ENCODE results near the gene SLC9B2. TPM values are rescaled to one million over a fixed set of nuclear protein-coding genes. Genes with fewer than 3 reads are reported as not detected.
A peak's percentile ranks its signal among the peaks of the same experiment; 100 is the strongest.

Gene SLC9B2
- total and polyA plus RNA-seq, 7 experiments from 2014 or later: 12.7 to 26.3 (median 17.1) TPM

DNA sequence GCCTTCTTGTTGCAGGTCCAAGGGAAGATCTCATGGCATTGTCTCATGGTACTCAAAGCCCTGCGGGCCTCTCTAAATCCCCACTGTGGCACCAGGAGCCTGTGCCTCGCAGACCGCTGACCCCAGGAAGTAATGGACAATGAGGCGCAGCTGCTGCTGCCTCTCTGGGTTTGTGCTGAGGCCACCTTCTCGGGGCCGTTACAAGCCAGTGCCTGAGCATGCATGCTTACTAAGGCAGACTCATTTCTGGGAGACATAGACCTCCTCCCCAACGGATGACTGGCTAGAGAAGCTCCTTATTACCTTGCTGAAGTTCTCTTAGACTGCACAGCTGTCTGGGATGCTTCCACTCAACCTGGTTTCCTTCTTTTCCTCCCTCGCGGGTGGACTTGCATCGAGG is 21.8 kb upstream of the SLC9B2 start:
- no peaks in the 10 kb centered on the region for H3K27me3 ChIP-seq (ENCODE audit: control insufficient read depth in 2 of 2, insufficient read depth in 2 of 2, low read length in 2 of 2)
- ChIA-PET POLR2A (no interaction called here), CTCF (no interaction called here)
- no peak for ATAC-seq
- H3K36me3 ChIP-seq (ENCODE audit: control insufficient read depth in 2 of 3, insufficient read depth in 3 of 3, low read length in 3 of 3): no peaks in the 10 kb centered on the region
- Mint-ChIP-seq H3K4me3 (peak overlapping the region; percentile 88 to 100 (median 94)), H3K27ac (peak overlapping the region in 2 of 9 donors; percentile 28 to 91), H3K36me3 (peaks cover 0 to 17% (median 5%) of the 10 kb centered on the region in 5 donors), H3K27me3 (no peaks in the 10 kb centered on the region), H3K4me1 (peaks cover 22 to 45% (median 34%) of the 10 kb centered on the region in 7 donors), H3K9me3 (no peaks in the 10 kb centered on the region)
- DNase-seq: no peak
- no peaks in the 10 kb centered on the region for H3K9me3 ChIP-seq (ENCODE audit: control insufficient read depth in 2 of 3, low read length in 3 of 3)
- H3K27ac ChIP-seq (ENCODE audit: low read depth, low read length): no peak overlapping the region
- intact Hi-C loops (cut with micrococcal nuclease): loop anchor here (2.0 to 10.0 kb wide), 13 partner anchors 52 to 1934 kb away; partner anchors contain the start of genes NFKB1 (in 2 of the 2), CISD2 (in 1 of the 2), PPP3CA (in 1 of the 2) and SLC39A8 (in 1 of the 2)
- H3K4me1 ChIP-seq (ENCODE audit: control insufficient read depth in 2 of 2, insufficient read depth in 2 of 2, low read length in 2 of 2): peaks cover 4 to 11% of the 10 kb centered on the region in 2 donors
- peak overlapping the region; percentile 62 for H3K4me3 ChIP-seq (ENCODE audit: low read length)

DNA sequence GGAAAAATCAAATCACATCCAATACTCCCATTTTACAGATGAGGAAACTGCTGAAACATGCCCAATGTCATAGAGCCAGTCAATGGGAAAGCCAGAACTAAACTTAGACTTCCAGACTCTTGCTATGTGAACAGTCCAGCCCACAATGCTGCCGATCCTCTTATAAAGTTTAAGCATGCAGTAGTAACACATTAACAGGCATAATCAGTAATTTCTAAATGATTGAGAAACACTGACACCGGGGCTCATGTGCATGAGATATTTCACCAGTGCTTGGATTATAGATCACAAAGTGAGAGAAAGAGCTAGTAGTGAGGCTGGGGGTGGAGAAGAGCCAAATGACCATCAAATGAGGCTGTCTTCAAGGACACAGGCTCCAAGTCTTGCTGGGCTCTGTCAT is 20.6 kb upstream of the SLC9B2 start:
- intact Hi-C loops (cut with micrococcal nuclease): loop anchor here (5.0 to 10.0 kb wide), 4 partner anchors 302 to 1932 kb away; partner anchors contain the start of gene NFKB1 (in 2 of the 2)
- Histone ChIP-seq H3K9me3 (ENCODE audit: control insufficient read depth in 2 of 3, low read length in 3 of 3) (no peaks in the 10 kb centered on the region), H3K27me3 (ENCODE audit: control insufficient read depth in 2 of 2, insufficient read depth in 2 of 2, low read length in 2 of 2) (no peaks in the 10 kb centered on the region), H3K4me1 (ENCODE audit: control insufficient read depth in 2 of 2, insufficient read depth in 2 of 2, low read length in 2 of 2) (peaks cover 4 to 11% of the 10 kb centered on the region in 2 donors), H3K36me3 (ENCODE audit: control insufficient read depth in 2 of 3, insufficient read depth in 3 of 3, low read length in 3 of 3) (no peaks in the 10 kb centered on the region), H3K4me3 (ENCODE audit: low read length) (no peak overlapping the region), H3K27ac (ENCODE audit: low read depth, low read length) (no peak overlapping the region)
- Mint-ChIP-seq H3K4me3 (peak overlapping the region in 2 of 10 donors; percentile 3 to 13), H3K9me3 (peaks cover 0 to 2% (median 0%) of the 10 kb centered on the region in 11 donors), H3K27ac (peak overlapping the region in 2 of 9 donors; percentile 16 to 25), H3K36me3 (peaks cover 0 to 26% (median 5%) of the 10 kb centered on the region in 5 donors), H3K27me3 (no peaks in the 10 kb centered on the region), H3K4me1 (peaks cover 23 to 49% (median 41%) of the 10 kb centered on the region in 7 donors)
- DNase-seq (no peak), ATAC-seq (no peak)
- ChIA-PET CTCF (interaction anchor here (0.6 kb wide), 1 partner anchor 51 kb away, joined by 3 read pairs; no protein-coding TSS in a partner anchor), POLR2A (no interaction called here)

DNA sequence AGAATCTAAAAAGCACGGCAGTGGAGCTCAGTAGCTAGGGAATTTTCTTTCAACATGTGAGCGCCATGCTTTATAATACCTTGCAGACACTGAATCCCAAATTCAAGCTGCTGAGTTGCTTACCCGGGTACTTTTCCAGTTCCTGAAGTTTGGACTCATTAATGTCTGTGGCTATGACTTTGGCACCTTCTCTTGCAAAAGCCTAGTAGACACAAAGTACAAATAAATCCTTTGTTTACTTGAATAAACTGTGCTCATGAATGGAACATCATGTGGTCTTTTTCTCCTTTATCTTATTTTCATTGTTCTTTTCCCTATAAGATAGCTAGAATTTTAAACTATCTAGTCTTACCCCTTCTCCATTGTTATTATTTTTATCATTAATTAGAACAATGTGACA is 18.5 kb upstream of the SLC9B2 start:
- peaks cover 5 to 43% (median 15%) of the 10 kb centered on the region in 5 donors for H3K36me3 Mint-ChIP-seq

DNA sequence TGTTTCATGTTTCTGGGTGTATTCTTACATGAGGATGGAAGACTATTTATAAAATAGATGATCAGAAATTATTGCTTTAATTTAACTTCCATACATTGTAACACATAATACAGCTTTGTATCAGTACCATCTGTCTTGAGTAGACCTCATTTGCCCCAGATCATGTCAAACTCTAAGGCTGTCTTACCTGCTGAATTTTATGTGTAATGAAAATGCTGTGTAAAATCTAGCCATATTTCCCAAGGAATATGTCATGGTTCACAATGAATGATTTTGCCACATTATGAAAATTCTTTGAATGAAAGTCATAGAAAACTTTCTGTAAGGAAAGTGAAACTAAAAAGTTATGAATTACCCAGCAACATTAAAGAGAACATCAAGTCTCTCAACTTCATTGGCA is 15.7 kb upstream of the SLC9B2 start:
- no peaks in the 10 kb centered on the region for H3K27me3 Mint-ChIP-seq
- CTCF ChIA-PET: interaction anchor here (0.6 to 4.0 kb wide), 11 partner anchors 9 to 550 kb away, joined by 3 to 26 read pairs (median 6); partner anchors contain the start of genes BDH2 and UBE2D3
- Histone ChIP-seq H3K36me3 (ENCODE audit: control insufficient read depth in 2 of 3, insufficient read depth in 3 of 3, low read length in 3 of 3) (peaks cover 0 to 37% (median 10%) of the 10 kb centered on the region in 3 experiments), H3K27ac (ENCODE audit: low read depth, low read length) (no peak overlapping the region), H3K9me3 (ENCODE audit: control insufficient read depth in 2 of 3, low read length in 3 of 3) (no peaks in the 10 kb centered on the region), H3K4me1 (ENCODE audit: control insufficient read depth in 2 of 2, insufficient read depth in 2 of 2, low read length in 2 of 2) (no peaks in the 10 kb centered on the region), H3K4me3 (ENCODE audit: low read length) (no peak overlapping the region), H3K27me3 (ENCODE audit: control insufficient read depth in 2 of 2, insufficient read depth in 2 of 2, low read length in 2 of 2) (no peaks in the 10 kb centered on the region)
- peaks cover 0 to 29% (median 26%) of the 10 kb centered on the region in 7 donors for H3K4me1 Mint-ChIP-seq
- intact Hi-C loops (cut with micrococcal nuclease): loop anchor here (10.0 kb wide), 3 partner anchors 297 to 1927 kb away; no protein-coding TSS in a partner anchor
- H3K36me3 Mint-ChIP-seq: peaks cover 9 to 56% (median 26%) of the 10 kb centered on the region in 5 donors
- DNase-seq (no peak), ATAC-seq (no peak)
- peak overlapping the region in 2 of 9 donors; percentile 2 to 60 for H3K27ac Mint-ChIP-seq
- peaks cover 0 to 2% (median 0%) of the 10 kb centered on the region in 11 donors for H3K9me3 Mint-ChIP-seq
- POLR2A ChIA-PET: interaction anchor here (1.3 to 1.4 kb wide), 2 partner anchors 12 to 41 kb away, joined by 3 read pairs; no protein-coding TSS in a partner anchor
- H3K4me3 Mint-ChIP-seq: peak overlapping the region in 1 of 10 donors; percentile 78

More for the DNA sequence above, 18.5 kb upstream of the SLC9B2 start:
- ChIA-PET POLR2A (no interaction called here), CTCF (interaction anchor here (1.3 to 1.8 kb wide), 3 partner anchors 12 to 51 kb away, joined by 4 to 9 read pairs (median 5); no protein-coding TSS in a partner anchor)
- Mint-ChIP-seq H3K27ac (no peak overlapping the region), H3K4me3 (no peak overlapping the region), H3K4me1 (peaks cover 26 to 55% (median 46%) of the 10 kb centered on the region in 7 donors), H3K27me3 (no peaks in the 10 kb centered on the region), H3K9me3 (peaks cover 0 to 2% (median 0%) of the 10 kb centered on the region in 11 donors)
- DNase-seq (no peak), ATAC-seq (no peak)
- Histone ChIP-seq H3K4me1 (ENCODE audit: control insufficient read depth in 2 of 2, insufficient read depth in 2 of 2, low read length in 2 of 2) (peaks cover 4 to 11% of the 10 kb centered on the region in 2 donors), H3K27me3 (ENCODE audit: control insufficient read depth in 2 of 2, insufficient read depth in 2 of 2, low read length in 2 of 2) (no peaks in the 10 kb centered on the region), H3K36me3 (ENCODE audit: control insufficient read depth in 2 of 3, insufficient read depth in 3 of 3, low read length in 3 of 3) (peaks cover 0 to 10% (median 5%) of the 10 kb centered on the region in 3 experiments), H3K4me3 (ENCODE audit: low read length) (no peak overlapping the region), H3K9me3 (ENCODE audit: control insufficient read depth in 2 of 3, low read length in 3 of 3) (no peaks in the 10 kb centered on the region), H3K27ac (ENCODE audit: low read depth, low read length) (no peak overlapping the region)
- intact Hi-C loops (cut with micrococcal nuclease): loop anchor here (5.0 to 10.0 kb wide), 4 partner anchors 300 to 1930 kb away; partner anchors contain the start of gene NFKB1 (in 2 of the 2)

DNA sequence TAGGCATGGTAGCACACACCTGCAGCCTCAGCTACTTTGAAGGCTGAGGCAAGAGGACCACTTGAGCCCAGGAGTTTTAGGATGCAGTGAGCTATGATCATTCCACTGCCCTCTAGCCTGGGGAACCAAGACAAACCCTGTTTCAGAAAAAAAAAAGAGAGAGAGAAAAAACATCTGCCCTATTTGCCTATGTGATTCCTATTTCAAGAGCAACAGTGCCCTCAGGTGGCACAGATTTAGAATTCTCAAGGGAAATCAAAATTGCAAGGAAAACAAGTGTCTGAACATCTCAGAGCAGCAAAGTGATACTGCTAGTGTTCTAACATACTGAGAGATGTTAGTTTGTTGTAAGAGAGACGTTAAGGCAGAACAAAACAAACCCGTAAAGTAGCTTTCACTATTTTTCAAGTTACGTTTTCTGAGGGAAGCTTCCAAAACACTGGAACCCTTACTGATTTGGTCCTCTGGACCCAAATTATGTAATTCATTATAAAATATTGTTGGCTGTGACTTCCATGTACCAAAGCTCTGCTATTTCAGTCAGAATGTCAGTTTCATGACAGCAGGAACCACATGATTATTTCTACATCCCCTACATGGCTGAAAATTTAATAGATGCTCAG is 15.2 kb upstream of the SLC9B2 start:
- Histone ChIP-seq H3K4me3 (ENCODE audit: low read length) (no peak overlapping the region), H3K27me3 (ENCODE audit: control insufficient read depth in 2 of 2, insufficient read depth in 2 of 2, low read length in 2 of 2) (no peaks in the 10 kb centered on the region), H3K36me3 (ENCODE audit: control insufficient read depth in 2 of 3, insufficient read depth in 3 of 3, low read length in 3 of 3) (peaks cover 0 to 42% (median 10%) of the 10 kb centered on the region in 3 experiments), H3K9me3 (ENCODE audit: control insufficient read depth in 2 of 3, low read length in 3 of 3) (no peaks in the 10 kb centered on the region), H3K4me1 (ENCODE audit: control insufficient read depth in 2 of 2, insufficient read depth in 2 of 2, low read length in 2 of 2) (no peaks in the 10 kb centered on the region), H3K27ac (ENCODE audit: low read depth, low read length) (no peak overlapping the region)
- POLR2A ChIA-PET: interaction anchor here (1.3 to 1.4 kb wide), 2 partner anchors 11 to 41 kb away, joined by 3 read pairs; no protein-coding TSS in a partner anchor
- peaks cover 0 to 2% (median 0%) of the 10 kb centered on the region in 11 donors for H3K9me3 Mint-ChIP-seq
- intact Hi-C loops (cut with micrococcal nuclease): loop anchor here (1.0 to 10.0 kb wide), 12 partner anchors 8 to 1927 kb away; partner anchors contain the start of genes BDH2 (in 1 of the 2) and SLC9B1 (in 1 of the 2)
- peaks cover 0 to 26% (median 20%) of the 10 kb centered on the region in 7 donors for H3K4me1 Mint-ChIP-seq
- CTCF ChIA-PET: interaction anchor here (0.6 to 4.0 kb wide), 12 partner anchors 9 to 550 kb away, joined by 3 to 26 read pairs (median 5); partner anchors contain the start of genes BDH2 and UBE2D3
- peaks cover 9 to 56% (median 31%) of the 10 kb centered on the region in 5 donors for H3K36me3 Mint-ChIP-seq
- H3K27ac Mint-ChIP-seq: peak overlapping the region in 3 of 9 donors; percentile 2 to 72 (median 41)
- DNase-seq: peak in 7 of 9 donors; percentile 36 to 65 (median 50)
- peak; percentile 80 for ATAC-seq
- no peaks in the 10 kb centered on the region for H3K27me3 Mint-ChIP-seq
- H3K4me3 Mint-ChIP-seq: peak overlapping the region in 1 of 10 donors; percentile 78

DNA sequence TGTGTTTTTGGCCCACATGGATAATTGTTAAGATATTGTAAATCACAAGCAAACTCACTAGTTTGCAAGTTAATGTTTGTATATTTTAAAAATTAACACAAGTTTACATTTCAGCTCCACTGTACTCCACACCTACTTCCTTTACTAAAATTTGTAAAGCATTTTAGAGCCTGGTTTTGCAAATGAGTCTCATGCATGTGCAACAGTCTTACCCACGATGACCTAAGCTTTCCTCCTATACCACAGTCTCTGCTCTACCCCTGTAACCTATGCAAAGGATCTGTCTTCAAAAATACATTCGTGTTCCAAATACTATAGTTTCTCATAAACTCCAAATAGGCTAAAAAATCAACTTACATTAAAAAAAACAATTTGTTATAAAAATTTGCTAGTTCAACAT is 12.9 kb upstream of the SLC9B2 start:
- H3K27ac ChIP-seq (ENCODE audit: low read depth, low read length): no peak overlapping the region
- H3K27me3 Mint-ChIP-seq: no peaks in the 10 kb centered on the region
- no peaks in the 10 kb centered on the region for H3K4me1 ChIP-seq (ENCODE audit: control insufficient read depth in 2 of 2, insufficient read depth in 2 of 2, low read length in 2 of 2)
- ATAC-seq: no peak
- no peak for DNase-seq
- ChIA-PET CTCF (interaction anchor here (0.6 to 4.0 kb wide), 3 partner anchors 10 to 45 kb away, joined by 3 to 26 read pairs (median 3); no protein-coding TSS in a partner anchor), POLR2A (interaction anchor here (0.7 to 0.9 kb wide), 2 partner anchors 13 to 69 kb away, joined by 3 to 4 read pairs; partner anchors contain the start of gene SLC9B2)
- H3K36me3 Mint-ChIP-seq: peaks cover 12 to 73% (median 44%) of the 10 kb centered on the region in 5 donors
- H3K4me3 ChIP-seq (ENCODE audit: low read length): no peak overlapping the region
- intact Hi-C loops (cut with micrococcal nuclease): no loop called here
- H3K9me3 Mint-ChIP-seq: peaks cover 0 to 2% (median 0%) of the 10 kb centered on the region in 11 donors
- H3K4me3 Mint-ChIP-seq: no peak overlapping the region
- H3K9me3 ChIP-seq (ENCODE audit: control insufficient read depth in 2 of 3, low read length in 3 of 3): no peaks in the 10 kb centered on the region
- H3K27me3 ChIP-seq (ENCODE audit: control insufficient read depth in 2 of 2, insufficient read depth in 2 of 2, low read length in 2 of 2): no peaks in the 10 kb centered on the region
- peaks cover 0 to 26% (median 12%) of the 10 kb centered on the region in 7 donors for H3K4me1 Mint-ChIP-seq
- H3K36me3 ChIP-seq (ENCODE audit: control insufficient read depth in 2 of 3, insufficient read depth in 3 of 3, low read length in 3 of 3): peaks cover 0 to 50% (median 15%) of the 10 kb centered on the region in 3 experiments
- no peak overlapping the region for H3K27ac Mint-ChIP-seq
